ENCODE measurements around the gene BCL2. TPM values are rescaled to one million over a fixed set of nuclear protein-coding genes. Genes with fewer than 3 reads are reported as not detected.

The BCL2 gene
- total RNA-seq, 1 donor from 2014 or later: 14.1 TPM

- Mint-ChIP-seq H3K4me1 (no peaks in the 10 kb centered on the region), H3K27me3 (ENCODE audit: low read depth) (no peaks in the 10 kb centered on the region), H3K9me3 (no peaks in the 10 kb centered on the region), H3K36me3 (ENCODE audit: low read depth) (peaks cover 7% of the 10 kb centered on the region), H3K27ac (ENCODE audit: unreplicated experiment) (no peak overlapping the region), H3K4me3 (no peak overlapping the region)
- no peak for DNase-seq (ENCODE audit: low read depth, low spot score)
- TF ChIP-seq CTCF (conservative IDR thresholded peaks at IDR 0.05): no peak
Measured at GRCh38 chr18:63224630-63225029, 94.9 kb downstream of the BCL2 start.

- Mint-ChIP-seq H3K4me1 (no peaks in the 10 kb centered on the region), H3K27me3 (ENCODE audit: low read depth) (no peaks in the 10 kb centered on the region), H3K36me3 (ENCODE audit: low read depth) (peaks cover 11% of the 10 kb centered on the region), H3K4me3 (no peak overlapping the region), H3K9me3 (peaks cover 4% of the 10 kb centered on the region), H3K27ac (ENCODE audit: unreplicated experiment) (no peak overlapping the region)
- DNase-seq (ENCODE audit: low read depth, low spot score): no peak
- no peak for TF ChIP-seq CTCF (conservative IDR thresholded peaks at IDR 0.05)
Measured at GRCh38 chr18:63223837-63224236, 95.7 kb downstream of the BCL2 start.

- H3K27ac Mint-ChIP-seq (ENCODE audit: unreplicated experiment): no peak overlapping the region
- no peaks in the 10 kb centered on the region for H3K4me1 Mint-ChIP-seq
- no peak for DNase-seq (ENCODE audit: low read depth, low spot score)
- peaks cover 15% of the 10 kb centered on the region for H3K36me3 Mint-ChIP-seq (ENCODE audit: low read depth)
- H3K9me3 Mint-ChIP-seq: peaks cover 6% of the 10 kb centered on the region
- H3K4me3 Mint-ChIP-seq: no peak overlapping the region
- no peaks in the 10 kb centered on the region for H3K27me3 Mint-ChIP-seq (ENCODE audit: low read depth)
- TF ChIP-seq CTCF (conservative IDR thresholded peaks at IDR 0.05): no peak
Measured at GRCh38 chr18:63220903-63221302, 98.7 kb downstream of the BCL2 start.

GRCh38 chr18:63218472-63218871, 101.1 kb downstream of the BCL2 start:
- H3K27me3 Mint-ChIP-seq (ENCODE audit: low read depth): no peaks in the 10 kb centered on the region
- no peak overlapping the region for H3K27ac Mint-ChIP-seq (ENCODE audit: unreplicated experiment)
- peaks cover 16% of the 10 kb centered on the region for H3K36me3 Mint-ChIP-seq (ENCODE audit: low read depth)
- peaks cover 10% of the 10 kb centered on the region for H3K9me3 Mint-ChIP-seq
- no peak overlapping the region for H3K4me3 Mint-ChIP-seq
- no peak for TF ChIP-seq CTCF (conservative IDR thresholded peaks at IDR 0.05)
- H3K4me1 Mint-ChIP-seq: no peaks in the 10 kb centered on the region
- DNase-seq (ENCODE audit: low read depth, low spot score): no peak

GRCh38 chr18:63216516-63217311, 102.9 kb downstream of the BCL2 start:
- Mint-ChIP-seq H3K36me3 (ENCODE audit: low read depth) (peaks cover 16% of the 10 kb centered on the region), H3K4me3 (no peak overlapping the region), H3K4me1 (no peaks in the 10 kb centered on the region), H3K9me3 (peaks cover 10% of the 10 kb centered on the region), H3K27ac (ENCODE audit: unreplicated experiment) (no peak overlapping the region), H3K27me3 (ENCODE audit: low read depth) (no peaks in the 10 kb centered on the region)
- TF ChIP-seq CTCF (conservative IDR thresholded peaks at IDR 0.05): no peak
- DNase-seq (ENCODE audit: low read depth, low spot score): no peak
